Measurements from ENCODE around the gene IL17RD.

The IL17RD gene

DNA sequence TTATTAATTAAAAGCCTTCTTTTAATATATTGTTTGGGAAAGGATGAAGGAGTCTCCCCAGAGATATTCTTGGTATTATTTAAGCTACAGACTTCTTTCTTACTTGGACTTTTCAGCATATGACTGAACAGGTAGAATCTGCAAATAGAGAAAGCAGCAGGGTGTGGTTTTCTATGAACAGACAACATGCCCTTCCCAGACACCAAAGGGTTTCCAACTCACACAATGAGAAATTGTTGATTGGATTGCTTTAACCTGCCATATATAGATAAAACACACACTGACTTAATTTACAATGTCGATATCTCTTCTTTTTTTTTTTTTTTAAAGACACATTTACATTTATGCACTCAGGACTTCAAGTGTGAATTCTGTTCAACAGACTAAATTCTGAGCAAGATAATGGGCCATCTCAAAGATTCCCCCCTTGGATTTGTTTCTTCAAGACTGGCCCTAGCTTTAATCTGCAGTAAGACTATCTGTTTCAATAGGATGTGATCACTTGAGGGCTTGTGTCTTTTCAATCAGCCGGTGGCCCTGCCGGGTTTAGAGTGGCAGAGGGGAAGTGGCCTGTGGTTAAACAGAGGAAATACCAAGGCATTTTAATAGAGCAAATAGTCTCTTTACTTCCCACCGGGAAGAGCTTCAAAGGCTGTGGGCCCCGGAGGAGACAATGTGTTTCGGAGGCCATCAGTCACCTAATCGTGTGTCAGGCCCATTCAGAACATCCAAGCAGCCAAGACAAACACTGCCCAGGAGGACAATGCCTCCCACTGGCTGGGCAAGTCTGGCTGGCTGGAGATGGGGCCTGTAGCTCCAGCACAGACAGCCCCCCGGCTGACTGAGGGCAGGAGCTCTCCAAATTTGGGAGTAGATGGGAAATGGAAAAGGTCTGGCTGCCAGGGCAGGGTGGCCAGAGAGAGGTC lies 6.1 kb downstream of the IL17RD start:
- no peak for DNase-seq

DNA sequence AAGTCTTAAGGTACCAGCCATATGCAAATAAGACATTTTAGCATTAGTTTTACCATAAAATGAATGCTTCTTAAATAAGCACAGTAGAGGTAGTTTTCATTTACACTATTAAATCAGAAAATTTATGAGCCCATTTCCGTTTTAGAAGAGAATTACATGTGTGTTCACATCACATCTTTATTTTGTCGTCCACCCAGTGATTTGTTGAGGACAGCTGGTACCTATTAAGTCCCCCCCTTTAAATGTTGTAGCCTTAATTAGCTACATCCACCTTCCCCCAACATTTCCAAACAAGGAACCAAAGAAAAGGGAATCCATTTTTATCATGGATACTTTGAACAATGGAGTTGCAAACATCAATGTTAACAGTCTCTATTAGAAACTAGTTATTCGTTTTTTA lies 6.8 kb downstream of the IL17RD start:
- DNase-seq = no peak

DNA sequence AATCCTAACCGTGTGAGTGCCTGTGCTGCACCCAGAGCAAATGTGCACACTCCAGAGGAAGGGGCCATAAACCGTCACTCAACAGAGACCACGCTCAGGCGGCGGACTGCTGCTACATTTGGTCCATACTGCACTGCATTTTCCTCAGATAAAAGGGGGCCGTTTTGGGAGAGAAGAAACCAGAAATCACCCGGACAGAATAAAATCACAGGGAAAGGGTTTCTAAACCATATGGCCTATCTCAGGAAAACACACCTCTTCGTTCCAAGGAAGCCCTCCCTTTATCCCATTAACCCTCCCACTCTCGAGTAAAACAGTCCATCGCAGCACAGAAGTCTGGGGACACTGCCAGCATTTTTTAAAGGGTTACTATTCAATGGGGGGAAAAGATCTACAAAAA lies 7.6 kb downstream of the IL17RD start:
- DNase-seq = no peak

DNA sequence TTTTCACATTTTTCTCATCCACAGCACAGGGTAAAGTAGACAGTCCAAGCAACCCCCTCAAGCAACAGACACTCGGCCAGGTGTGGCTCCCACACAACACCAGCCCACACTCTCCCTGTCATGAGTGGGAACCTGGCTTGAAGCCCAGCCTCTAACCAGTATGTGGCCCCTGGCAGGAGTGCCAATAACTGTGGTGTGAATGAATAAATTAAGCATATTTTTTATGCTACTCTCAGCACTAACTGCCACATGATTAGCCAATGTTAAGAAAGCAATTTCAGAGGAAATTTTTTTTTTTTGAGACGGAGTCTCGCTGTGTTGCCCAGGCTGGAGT lies 9.9 kb downstream of the IL17RD start:
- no peak for DNase-seq

DNA sequence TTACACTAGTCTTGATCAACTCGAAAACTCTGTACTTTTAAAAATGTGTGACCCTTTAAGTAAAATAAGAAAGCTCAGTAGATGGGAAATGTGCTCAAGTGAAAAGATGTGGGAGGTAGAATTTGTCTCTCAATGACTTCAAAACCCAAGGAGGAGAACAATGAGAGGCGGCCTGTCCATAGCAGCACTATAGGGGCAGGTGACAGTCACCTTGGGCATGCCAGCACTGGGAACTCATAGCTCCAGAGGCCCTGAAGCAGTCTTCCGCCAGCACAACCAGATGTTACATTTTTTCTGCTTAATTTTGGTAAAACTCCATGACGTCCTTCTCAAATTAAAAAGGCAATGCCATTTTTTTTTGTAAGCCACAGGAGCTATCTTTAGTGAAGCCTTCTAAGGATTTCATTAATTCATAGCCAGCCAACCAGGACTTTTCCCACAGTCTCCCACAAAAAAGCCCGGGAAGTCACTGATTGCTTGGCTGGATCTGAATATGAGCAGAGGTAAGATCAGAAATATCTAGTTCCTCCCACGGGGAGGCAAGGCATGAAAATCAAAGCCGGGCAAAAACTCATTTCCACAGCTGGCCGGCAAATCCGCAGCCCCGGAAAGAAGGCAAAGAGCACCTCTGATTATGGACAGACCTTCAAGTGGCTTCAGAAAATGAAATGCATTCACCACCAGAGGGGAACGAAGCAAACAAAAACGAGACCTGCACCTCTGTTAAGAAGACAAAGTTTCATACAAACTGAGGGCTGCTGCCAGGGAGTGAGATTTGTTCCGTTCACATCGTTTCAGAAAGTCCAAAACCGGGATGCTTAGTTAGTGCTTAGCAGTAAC lies 10.5 kb downstream of the IL17RD start:
- no peak for DNase-seq

DNA sequence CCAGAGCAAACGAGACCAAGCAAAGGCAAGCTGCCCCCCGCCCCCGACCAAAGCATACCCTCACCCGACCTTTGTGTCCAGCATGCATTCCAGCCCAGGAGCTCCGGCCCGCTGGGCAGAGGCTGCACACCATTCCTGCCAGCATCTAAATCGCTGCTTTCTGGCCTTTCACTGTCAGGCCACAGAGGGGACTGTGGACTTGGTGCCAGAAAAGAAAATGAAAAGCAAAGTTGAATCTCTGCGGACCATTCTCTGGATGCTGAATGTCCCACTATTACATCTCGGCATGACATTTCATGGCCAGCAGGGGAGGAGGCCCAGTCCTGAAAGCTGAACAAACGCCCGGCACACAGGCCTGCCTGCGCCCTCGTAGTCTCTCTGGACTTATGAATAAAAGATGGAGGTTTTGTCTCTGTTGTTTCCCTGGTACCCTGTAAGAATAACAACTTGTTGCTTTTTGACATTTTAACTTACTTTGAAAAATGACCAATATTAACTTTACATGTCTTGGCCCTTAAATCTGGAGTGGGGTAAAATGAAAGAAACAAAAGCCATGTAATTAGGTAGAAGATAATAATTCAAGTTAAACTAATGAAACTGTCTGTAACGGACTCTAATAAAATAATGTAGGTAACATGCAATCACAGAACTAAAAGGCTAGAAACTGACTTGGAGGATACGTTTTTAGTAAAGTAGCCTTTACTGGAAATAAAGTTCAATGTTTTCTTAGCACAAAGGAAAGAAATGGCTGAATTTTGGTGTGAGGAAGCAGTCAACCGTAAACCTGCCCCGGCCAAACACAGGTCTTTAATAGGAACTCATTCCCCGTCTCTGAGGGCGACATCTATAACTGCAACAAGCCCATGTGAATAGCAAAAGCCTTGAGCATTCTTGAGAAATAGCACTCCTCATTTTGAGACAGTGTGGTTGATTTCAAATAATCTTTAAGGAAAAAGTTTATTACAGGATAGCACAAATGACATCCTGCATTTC lies 12.7 kb downstream of the IL17RD start:
- no peak for DNase-seq

DNA sequence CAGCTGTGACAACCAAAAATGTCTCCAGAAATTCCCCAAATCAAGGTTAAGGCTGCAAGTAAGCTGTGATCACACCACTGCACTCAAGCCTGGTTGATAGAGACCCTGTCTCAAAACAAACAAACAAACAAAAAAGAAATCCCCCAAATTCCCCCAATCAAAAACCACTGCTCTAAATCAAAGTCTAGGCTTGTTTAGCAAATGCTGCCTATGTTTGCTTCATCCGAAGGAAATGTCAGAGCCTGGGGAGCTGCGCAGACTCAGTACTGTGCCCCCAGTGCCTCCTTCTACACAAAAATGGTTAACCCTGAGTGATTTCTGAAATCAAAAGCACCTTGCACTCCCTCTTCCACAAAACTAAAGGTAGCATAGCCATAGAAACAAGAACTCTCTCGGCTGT lies 13.4 kb downstream of the IL17RD start:
- no peak for DNase-seq

DNA sequence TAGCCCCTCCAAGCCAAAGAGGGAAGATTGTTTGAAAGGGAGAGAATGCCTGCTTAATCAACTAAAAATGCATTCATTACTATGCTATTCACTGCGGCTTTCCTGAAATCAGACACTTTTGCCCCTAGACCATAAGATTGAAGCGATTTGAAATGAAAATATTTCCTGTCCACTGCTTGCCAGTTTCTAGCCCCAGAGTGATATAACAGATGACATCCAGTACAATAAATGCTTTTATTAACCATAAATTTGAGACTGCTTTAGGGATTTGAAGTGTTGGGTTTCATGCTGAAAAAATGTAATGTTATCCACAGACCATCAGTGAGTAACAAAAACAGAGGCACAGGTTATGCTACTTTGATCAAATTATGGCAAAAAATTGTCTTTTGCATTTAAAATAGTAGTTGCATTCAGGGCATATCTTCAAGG lies 14.1 kb downstream of the IL17RD start:
- no peak for DNase-seq

DNA sequence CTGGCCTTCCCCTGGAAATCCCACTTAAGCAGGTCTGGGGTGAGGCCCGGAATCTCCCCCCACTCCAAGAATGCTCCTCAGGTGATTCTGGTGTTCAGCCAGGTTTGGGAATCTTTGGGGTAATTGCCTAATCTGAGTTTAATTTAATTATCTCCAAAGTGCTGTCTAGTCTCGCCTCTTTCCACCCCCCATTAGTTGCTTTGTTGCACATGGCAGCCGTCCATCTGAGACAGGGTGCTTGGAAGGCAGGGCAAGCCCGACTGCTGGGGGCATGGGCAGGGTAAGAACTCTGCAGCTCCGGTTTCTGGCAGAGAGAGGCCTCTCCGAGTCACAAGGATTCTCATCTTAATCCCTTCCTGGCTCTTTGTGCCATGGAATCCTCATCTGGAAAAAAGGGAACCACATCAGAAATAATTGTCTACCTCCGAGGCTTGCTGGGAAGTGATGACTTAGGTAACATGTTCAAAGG lies 15.0 kb downstream of the IL17RD start:
- no peak for DNase-seq

DNA sequence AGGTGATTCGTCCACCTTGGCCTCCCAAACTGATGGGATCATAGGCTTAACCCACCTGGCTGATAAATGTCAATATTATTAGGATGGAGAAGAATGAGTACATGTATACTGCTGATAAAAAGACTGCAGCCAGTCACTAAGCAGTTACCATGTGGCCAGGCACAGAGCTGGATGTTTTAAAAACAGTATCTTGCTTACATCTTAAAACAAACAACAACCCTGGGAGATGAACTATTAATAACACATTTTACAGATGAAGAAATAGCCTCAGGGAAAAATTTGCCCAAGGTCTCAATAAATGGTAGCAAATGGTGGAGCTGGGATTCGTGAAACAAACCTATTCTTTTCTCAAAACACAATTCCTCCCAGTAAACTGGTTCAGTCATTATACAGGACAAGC lies 18.1 kb downstream of the IL17RD start:
- no peak for DNase-seq

DNA sequence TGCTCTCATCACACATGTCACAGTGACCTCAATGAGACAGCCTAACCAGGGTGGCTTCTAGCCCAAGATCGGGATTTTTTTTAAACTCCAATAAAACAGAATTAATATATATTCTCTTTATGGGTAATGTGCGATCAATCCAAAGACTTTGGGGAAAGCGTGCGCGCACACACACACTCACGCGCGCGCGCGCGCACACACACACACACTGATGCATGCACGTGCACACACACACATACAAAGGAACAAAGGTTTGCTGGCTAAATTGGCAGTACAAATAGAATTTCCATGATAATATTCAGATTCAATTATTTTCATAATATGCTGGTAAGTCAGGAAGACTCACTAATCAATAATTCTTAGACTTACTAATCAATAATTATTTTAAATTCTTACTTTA lies 19.3 kb downstream of the IL17RD start:
- DNase-seq = no peak

DNA sequence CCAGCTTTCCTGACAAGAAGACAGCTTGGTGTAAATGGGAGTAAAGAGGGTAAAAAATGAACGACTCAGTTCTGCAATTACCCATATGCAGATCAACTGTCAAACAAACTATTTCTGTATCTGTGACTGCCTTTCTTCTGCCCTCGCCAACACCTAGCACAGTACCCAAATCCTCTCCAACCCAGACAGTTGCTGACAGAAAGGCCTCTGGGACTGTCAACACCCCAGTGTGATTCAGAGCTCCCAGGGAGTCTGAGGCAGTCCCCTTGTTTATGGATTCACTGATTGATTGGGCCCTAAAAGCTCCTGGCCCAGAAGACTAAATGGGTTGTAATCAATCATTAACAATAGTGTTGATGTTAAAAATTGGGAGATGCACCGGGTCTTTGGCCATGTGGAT lies 20.2 kb downstream of the IL17RD start:
- no peak for DNase-seq

DNA sequence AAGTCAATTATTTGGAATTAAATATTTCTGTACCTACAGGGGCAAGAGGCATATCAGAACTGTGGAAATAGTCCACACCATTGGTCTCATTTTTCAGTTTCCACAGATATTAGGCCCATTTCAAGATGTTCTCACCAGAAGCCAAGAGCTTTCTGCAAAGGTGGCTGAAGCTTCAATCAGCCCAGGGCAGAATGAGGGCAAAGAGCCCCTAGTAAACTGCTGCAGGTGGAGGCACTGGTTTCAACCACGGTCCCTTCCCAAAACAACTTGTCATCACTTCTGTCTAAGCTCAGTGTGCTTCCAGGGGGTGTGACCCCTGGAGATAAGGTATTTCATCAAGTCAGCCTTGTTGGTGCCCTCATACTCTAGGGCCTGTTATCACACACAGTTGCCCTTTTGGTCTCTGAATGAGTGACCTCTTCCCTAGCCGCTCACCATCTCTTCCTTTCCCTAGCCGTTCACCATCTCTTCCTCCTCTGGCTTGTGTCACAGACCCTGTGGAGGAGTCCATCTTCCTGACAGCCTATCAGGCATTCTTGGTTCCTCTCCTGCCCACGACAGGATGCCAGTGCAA lies 21.2 kb downstream of the IL17RD start:
- no peak for DNase-seq

DNA sequence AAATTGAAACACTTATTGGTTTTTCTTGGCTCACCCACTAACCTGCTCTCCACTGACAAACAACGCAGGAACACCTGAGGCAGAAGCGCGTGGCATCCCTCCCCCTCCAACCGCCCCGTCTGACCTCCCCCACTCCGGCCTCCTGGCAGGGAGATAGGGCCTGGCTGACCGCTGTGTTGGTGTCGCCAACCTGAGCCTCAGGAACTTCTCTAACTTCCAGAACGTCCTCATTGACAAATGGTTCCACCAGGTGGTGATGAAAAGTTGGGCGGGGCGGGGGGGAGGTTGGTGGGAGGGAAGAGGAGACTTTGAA lies 22.8 kb downstream of the IL17RD start:
- no peak for DNase-seq

DNA sequence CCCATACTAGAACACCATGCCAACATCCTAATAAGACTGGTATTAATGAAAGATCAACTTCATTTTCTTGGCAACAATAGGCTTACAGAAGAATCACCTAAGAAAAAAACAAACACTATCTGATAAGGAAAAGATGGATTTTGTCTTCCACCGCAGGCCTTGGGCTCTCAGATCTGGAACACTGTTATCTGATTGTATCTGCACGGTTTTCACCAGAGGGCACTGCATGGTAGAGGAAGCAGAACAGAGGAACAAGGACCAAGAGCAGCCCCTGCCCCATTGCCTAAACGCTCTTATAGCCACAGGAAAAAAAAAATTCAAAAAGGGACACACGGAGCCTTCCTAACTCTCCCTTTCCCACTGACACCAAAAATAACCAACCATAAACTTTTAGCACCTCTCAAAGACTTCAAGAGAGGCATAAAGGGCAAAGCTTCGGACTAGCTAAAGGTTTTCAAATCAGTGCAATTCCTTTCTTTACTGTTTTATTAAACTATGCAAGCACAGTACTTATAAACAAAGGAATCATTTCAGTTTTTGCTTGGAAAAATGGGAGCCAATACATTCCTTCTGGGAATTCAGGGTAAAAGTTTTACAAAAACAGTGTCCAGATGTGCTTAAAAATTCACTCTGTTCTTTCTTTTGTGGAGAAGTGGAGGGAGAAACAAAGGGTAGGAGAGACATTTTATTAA lies 23.3 kb downstream of the IL17RD start:
- no peak for DNase-seq

DNA sequence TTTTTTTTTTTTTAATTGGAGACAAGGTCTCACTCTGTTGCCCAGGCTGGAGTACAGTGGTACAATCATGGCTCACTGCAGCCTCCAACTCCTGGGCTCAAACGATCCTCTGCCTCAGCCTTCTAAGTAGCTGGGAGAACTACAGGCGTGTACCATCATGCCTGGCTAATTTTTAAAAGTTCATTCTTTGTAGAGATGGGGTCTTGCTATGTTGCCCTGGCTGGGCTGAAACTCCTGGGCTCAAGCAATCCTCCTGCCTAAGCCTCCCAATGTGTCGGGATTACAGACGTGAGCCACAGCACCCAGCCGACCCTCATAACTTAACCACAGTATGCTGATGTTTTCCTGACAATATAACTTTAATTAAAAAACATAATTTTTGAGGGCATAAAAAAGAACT lies 24.3 kb downstream of the IL17RD start:
- DNase-seq = no peak

DNA sequence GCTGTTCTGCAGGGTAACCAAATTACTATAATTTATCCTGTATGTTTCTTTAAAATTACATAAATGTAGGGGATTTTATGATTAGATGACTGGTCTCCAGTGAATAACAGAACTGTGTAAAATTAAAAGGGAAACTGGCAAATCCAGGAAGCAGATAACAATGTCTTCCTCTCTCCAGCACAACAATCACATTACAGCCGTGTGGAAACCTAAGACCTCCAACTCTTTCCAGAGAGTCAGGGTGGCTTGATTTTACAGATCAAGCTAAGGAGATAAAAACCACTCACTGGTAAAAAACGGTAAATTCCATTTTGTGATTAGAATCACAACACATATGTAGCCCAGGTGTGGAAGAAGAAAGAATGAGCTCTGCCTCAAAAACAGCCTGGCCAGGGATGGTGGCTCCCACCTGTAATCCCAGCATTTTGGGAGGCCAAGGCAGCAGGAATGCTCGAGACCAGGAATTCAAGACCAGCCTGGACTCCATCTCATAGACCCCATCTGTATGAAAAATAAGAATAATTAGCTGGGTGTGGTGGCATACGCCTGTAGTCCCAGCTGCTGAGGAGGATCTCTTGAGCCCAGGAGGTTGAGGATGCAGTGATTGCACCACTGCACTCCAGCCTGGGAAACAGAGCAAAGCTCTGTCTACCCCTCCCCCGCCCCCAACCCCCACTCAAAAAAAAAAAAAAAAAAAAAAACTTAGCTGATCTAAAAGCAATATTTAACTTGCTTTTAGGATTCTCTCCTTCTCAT lies 29.0 kb downstream of the IL17RD start:
- DNase-seq = no peak

DNA sequence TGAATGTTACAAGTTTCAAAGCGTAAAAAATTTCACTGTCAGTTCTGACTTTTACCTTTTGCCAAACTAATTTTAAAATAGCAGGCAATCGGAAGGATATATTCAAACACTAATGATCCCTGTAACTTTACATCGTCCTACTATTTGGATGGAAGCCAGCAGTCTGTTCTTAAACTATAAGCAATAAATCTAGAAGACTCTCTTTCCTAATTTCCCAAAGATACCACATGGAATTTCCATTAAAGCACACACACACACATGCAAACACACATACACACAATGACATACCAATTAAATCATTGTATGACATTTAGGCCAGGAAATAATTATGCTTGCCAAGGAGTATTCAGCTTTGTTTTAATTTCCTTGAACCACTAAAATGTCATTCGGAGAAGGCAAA lies 32.0 kb downstream of the IL17RD start:
- no peak for DNase-seq

DNA sequence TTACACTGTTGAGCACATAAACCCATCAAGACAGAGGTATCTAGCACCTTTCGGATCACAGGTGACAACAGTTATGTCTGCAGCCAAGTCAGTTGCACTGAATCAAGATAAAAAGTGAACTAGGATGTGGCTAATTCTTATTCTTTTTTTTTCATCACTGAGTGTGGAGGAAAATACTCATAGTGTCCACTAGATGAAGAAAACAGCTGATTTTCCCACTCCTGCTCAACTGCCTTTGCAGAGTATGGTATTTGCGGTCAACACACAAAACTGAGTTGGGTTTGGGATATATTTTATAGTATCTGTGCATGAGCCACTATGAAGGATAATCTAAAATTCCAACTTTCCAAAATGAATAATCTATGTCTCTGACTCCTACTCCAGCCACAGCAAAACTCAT lies 32.5 kb downstream of the IL17RD start:
- no peak for DNase-seq

DNA sequence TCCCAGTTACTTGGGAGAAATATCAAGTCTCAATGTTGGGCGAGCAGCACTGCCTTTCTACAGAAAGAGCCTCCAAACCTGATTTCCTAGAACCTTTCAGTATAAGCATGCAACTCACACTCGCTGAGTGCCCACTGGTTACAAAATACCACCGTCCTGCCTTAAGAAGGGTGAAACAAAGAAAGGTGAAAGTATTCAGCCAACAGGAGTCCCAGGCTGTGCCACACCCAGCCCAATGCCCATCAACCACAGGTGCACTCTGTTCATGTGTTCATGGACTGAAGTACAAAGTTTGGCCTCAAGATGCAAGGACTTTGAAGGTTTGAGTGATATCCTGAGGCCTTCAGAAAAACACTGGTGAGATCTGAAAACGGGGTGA lies 34.0 kb downstream of the IL17RD start:
- DNase-seq = no peak

DNA sequence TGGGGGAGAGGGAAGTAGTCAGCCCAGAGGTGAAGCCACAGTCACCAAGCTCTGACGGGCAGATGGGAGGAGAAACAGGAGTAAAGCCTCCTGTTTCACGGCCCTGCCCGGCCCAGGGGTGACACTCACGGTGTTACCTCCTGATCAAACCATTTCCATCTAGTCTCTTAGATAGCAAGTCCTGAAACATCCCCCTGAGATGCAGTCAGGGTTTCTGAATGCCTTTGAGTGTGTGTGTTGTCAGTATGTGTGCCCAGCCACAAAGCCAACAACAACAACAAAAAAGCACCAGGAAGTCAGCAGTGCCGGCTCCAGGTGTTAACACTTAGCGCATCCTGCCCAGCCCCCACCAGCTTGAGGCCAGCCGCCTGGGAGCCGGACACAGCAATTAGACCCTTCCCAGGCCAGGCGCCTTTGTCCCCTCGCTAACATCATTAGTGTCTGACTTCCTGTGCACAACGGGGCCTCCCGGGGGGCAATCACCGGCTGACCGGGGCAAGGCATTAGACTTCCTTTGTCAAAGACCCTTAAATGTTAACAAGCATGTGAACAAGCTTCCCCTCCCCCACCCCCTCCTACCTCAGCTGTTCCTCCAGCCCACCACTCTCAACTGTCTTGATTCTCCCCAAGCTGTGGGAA lies 34.5 kb downstream of the IL17RD start:
- DNase-seq = no peak

Data from T1000 (cell line).